Stromal cell of bone marrow (primary cell): ENCODE measurements around the gene SLC12A7.

Source experiments
- DNase-seq: peaks from one replicate; pipeline ENCODE4 v3.0.0-alpha.2; 2012; ENCODE audit warnings: low read depth

The SLC12A7 gene

DNA sequence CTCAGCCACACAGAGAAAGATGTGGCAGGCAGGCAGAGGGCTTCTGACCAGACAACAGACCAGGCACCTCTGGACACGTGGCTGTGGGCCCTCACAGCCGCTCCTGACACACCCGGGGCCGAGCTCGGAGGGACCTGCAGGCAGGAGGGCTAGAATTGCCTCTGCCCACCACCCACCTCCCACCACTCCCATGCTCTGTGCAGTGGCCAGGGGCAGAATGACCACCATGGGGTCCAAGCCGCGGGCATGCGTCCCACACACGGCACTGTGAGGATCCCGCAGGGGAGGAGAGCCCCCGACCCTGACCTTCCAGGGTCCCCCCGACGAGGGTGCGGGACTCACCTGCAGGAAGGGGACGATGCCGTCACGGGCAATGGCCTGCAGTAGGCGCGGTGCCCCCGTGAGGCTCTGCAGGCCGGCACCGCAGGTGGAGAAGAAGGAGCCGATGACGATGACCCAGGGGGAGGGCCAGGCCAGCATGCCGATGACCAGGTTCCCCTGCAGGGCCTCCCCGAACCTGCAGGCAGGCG, 34.3 kb downstream of the SLC12A7 start:
- no peak for DNase-seq

DNA sequence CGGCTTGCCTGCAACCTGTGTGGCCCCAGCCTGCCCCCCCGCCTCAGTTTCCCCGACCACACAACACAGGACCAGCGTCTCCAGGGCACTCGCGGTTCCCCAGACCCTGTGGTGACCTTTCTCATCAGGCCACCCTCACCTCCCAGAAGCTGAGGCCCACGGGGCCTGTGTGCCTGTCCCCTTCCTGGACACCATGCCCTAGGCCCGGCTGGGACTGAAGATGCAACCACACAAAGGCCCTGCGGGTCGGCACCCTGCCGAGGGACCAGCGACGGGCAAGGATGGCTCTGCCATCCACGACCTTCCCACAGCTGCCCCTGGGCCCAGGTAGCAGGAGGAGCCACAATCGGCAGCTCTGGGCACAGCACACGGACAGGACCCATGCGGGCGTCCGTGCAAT, 34.8 kb downstream of the SLC12A7 start:
- DNase-seq: no peak

DNA sequence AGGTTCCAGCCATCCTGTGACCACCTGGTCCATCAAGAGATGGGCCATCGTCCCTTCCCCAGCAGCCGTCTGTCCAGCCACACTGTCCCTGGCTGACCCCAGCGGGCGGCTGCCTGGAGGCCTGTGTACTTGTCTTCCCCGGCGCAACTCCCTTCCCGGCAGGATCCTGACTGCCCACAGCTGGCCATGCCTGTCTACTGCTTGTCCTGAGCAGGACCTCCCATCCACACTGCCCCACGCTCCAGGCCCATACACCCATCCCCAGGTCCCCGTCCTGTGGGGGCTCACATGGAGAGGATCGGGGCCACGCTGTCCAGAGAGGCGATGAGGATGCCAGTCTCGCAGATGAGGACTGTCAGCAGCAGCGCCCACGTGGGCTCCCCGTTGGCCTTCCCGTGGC, 35.5 kb downstream of the SLC12A7 start:
- DNase-seq: no peak

DNA sequence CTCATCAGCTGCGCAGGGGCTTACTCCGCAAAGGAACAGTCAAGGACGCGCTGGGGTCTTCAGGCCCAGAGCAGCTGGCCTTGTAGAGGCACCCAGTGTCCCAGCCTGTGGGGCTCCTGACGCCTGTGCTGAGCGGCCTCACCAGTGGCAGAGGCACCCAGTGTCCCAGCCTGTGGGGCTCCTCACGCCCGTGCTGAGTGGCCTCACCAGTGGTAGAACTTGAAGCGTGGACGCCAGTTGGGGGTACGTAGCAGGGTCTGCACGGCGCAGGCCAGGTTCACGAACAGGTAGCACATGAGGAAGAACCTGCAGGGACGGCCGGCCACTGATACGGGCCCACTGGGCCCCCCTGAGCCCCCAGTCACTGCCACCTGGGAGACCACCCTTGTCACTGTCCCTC, 35.9 kb downstream of the SLC12A7 start:
- no peak for DNase-seq

DNA sequence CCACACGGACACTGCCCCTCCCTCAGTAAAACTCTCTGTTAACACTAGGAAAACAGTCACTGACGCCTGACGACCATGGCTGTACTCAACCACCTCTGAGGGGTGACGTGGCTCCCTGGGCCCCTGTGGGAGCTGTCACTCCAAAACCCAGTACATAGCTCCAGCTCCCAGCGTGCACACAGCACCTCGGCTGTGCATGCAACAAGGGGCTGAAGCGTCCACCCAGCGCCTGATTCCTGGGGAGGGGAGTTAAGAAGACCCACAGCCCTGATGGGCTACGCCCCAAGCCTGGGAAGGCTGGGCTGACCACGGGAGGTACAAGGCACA, 36.3 kb downstream of the SLC12A7 start:
- no peak for DNase-seq

DNA sequence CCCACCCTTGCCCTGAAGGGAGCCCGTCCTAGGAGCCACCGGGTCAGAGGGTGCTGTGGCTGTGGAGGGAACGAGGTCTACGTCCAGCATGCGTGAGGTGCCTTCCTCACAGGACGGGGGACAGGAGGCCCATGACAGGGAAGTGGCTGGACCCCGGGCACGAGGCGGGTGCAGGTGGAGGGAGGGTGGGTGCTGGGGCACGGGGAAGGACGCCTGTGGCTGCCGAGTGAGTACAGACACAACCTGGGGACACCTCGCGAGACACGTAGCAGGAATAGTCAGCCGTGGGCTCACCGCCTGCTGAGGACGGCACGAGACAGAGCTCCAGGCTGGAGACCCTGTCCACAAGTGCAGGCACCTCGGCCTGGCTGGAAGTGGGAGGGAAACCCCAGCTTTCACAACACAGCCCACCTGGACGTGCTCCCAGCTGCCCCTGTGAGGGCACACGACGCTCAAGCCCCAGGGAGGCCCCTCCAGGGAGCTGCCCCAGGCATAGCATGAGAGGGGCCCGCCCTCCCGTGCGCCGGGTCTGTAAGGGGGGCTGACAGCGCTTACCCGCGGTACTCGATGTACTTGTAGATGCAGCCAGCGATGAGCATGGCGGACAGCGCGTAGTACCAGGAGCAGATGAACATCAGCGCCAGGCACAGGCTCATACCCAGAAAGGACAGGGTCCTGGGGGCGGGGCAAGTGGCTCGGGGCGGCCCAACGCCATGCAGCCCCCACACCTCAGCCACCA, 36.9 kb downstream of the SLC12A7 start:
- DNase-seq: no peak

DNA sequence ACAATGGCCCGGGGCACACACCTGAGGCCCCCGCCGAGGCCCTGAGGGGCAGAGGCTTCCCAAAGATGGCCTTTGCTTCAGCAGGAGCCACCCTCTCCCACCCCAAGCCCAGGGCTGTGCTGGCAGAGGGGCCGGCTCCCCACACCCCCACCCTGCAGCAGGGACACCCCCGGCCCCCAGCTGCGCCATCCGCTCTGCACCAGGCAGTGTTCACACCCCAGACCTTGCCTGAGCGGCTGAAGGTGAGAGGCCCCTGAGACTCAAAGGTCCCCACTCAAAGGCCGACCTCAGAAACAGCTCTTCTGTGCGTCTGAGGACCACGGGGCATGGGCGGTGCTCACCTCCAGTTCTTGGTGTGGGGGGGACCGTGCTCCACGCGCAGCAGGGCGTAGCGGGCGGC, 37.6 kb downstream of the SLC12A7 start:
- DNase-seq: no peak

DNA sequence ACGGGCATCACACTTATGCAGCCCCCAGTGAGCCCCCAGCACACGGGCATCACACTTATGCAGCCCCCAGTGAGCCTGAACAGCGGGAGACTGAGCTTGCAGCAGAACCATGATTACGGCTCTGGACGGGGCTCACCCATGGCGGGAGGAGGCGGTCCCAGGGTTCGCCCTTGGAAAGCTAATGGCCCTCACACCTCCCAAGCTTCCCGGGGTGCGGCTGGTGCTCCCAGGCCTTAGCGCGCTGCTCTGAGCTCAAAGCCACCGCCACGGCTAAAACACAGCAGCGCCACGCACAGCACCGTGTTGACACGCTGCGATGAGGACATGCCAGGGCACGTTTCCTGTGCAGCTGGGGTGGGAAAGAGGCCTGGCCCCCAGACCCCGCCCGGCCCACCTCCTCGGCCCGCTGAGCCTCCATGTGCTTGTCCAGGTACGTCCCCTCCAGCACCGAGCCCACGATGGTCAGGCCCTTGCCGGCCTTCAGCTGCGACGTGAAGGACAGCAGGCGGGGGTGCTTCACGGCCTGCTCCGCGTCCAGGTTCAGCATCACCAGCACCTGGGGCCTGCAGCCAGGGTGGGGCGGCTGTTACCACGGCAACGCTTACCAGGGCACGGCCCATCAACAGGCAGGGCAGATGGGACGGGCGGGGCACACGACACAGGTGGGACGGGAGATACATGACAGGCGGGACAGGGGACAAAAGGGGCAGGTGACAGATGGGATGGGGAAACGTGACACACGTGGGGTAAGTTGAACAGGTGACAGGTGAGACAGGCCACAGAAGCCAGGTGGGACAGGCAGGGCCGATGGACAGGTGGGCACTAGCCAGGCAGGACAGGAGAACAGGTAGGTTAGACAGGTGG, 38.4 kb downstream of the SLC12A7 start:
- no peak for DNase-seq

DNA sequence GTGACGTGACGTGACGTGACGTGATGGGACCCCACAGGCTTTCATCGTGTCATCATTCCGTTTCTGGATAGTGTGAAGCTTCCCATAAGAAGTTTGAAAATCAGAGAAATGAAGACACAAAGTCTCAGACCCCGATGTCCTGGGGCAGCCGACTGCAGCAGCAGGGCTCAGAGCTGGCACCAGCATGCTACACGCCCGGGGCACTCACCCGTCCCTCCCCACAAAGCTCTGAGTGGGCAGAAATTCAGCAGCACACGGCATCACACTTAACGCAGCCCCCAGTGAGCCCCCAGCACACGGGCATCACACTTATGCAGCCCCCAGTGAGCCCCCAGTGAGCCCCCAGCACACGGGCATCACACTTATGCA, 42.2 kb downstream of the SLC12A7 start:
- no peak for DNase-seq

DNA sequence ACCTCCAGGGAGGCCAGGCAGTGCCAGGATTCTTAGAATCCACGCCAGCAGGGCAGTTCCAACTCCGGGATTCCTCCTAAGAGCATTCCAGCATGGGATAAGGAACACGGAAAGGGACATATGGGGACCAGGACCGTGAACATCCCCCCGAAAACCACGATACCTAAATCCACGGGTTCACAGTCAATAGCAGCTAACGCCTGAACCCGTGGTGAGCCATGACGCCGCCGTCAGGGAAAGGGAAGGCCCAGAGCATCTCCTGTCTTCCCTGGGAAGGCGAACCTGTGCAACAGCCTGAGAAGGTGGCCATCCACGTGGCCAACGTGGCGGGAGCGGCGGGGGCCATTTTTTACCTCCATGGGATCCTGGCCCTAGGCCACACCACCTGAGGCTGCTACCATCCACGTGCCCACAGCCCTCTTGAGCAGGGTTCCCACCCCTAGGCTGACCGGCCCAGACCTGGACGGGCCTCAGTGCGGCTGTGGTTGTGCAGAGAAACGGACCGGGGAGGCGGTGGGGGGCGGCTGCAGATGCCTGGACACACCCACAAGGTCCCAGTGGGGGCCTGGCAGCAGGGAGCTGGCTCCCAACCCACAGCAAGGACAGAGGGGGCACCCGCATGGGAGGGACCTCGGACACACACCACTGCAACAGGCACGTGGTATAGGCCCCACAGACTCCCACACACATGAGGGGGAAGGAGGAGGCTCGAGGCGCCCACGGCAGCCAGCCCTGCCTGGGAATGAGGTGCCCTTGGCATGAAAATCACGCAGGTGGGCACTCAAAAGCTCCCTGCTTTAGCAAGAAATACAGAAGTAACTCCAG, 42.8 kb downstream of the SLC12A7 start:
- no peak for DNase-seq

DNA sequence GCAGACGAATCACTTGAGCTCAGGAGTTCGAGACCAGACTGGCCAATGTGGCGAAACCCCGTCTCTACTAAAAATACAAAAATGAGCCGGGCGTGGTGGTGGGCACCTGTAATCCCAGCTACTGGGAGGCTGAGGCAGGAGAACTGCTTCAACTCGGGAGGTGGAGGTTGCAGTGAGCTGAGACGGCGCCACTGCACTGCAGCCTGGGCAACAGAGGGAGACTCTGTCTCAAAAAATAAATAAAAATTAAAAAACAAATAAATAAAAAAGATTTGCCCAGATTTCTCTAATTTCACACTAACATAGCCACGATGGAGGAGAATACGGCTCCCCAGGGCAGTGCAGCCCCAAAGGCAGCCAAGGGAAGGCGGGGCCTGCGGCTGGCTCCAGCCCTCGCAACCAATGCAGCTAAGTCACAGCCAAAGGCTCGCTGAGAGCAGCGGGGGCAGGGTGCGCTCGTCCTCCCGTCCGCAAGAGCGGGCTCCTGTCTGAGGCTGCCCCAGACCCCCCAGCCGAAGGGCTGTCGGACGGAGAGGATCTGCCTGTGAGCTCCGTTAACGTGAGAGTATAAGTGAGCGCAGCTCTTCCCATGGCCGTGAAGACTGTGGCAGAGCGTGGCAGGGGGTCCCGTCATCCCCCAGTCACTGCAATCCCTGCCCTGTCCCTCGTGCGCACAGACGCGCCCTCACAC, 43.5 kb downstream of the SLC12A7 start:
- no peak for DNase-seq

DNA sequence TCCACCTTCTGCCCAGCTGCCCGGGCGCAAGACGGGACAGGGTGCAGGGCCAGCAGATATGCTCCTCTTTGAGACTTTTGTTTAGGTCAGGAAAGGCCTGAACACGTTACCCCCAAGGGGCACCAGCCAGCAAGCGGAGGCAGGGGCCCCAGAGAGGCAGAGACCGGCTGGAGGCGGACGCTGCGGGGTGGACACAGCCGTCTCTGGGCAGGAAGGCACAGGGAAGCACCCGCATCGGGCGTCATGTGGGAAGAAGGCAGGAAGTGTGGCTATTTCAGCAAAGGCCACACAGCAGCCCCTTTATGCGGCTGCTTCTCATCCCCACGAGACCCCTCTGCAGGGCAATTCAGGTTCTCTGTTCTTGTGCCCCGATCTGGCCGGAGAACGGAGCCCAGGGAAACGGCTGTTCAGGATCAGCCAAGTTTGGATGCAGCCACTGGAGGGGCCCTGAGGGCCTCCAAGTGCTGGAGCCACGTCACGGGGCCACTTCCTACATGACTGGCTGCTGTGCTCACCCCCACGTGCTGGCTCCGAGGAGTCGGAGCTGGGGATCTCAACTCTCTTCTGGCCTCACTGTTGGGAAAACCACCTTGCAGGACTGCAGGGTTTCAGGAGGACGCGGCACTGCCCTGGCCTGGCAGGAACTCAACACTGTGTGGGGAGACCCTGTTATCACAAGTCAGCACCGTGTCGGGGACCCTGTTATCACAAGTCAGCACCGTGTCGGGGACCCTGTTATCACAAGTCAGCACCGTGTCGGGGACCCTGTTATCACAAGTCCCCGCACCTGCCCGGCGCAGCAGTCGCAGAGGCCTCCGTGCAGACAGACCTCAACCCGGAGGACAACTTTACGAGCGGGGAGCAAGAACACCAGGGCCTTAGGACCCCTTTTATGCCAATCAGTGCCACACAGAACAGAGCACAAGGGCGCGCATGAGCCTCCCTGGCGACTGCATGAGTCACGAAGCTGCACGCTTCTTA, 44.4 kb downstream of the SLC12A7 start:
- DNase-seq: no peak

DNA sequence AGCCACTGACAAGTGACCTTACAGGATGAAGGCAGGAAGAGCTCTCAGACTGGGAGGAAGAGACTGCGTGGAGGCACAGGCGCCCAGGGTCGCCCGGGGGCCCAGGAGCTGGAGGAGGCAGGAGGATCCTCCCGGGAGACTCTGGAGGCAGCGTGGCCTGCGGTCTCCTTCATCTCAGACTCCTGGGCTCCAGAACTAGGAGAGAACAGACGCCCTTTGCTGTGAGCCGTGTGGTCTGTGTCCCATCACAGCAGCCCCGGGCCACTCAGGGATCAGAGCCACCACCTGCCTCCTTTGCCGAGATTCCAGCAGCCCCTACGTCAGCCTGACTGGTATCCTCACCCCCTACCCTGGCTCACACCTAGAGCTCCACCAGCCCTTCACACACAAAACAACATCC, 45.2 kb downstream of the SLC12A7 start:
- DNase-seq: no peak

DNA sequence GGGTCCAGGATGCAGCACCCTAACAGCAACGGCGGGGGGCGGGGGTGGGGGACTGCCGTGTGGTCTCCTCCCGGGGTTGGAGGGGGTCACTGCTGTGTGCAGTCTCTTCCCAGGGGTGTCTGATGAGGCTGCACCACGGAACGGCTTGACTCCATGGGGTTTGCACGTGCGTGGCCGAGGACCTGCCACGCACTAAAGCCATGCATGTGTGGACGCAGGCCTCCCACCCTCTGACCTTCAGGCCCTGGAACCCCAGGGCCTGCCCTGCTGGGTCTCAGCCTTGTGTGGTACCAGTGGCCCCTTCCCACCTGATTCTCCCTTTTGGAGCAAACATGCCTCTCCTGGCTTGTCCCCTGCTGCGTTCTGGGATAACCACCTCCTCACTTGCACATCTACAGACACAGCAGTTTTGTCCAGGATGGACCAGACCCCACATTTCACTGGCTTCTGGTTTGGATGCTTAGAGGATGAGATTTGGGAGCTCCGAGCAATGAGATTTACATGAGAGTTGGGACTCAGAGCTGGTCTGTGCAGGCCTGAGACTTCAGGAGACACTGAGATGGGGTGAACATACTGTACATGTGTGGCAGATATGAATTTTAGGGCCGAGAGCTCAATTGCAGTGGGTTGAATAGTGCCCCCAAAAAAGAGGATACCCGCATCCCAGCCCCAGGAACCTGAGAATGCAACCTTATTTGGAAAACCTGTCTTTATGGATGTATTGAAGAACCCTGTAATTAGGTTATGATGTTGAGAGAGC, 45.8 kb downstream of the SLC12A7 start:
- DNase-seq: no peak

DNA sequence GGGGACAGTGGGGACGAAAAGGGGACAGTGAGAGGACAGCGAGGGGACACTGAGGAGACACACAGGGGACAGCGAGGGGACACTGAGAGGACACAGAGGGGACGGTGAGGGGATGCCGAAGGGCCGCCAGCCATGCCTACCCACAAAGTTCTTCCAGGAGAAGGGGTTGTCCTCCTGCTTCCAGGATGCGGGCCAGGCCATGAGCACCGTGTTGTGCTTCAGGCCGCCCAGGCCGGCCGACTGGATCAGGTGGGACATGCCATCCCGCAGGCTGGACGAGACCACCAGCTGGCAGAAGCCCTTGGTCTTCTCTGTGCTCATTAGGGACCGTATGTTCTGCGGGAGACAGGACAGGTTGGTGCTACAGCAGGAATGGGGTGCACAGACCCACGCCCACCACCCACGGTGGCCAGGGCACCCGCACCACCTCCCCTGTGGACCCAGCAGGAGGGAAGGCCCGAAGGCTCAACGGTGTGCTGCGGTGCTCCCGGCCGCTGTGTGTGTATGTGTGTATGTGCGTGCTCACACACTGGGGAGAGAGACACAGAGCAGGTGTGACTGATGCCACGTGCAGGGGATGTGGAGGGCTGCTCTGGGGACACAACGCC, 46.6 kb downstream of the SLC12A7 start:
- no peak for DNase-seq

DNA sequence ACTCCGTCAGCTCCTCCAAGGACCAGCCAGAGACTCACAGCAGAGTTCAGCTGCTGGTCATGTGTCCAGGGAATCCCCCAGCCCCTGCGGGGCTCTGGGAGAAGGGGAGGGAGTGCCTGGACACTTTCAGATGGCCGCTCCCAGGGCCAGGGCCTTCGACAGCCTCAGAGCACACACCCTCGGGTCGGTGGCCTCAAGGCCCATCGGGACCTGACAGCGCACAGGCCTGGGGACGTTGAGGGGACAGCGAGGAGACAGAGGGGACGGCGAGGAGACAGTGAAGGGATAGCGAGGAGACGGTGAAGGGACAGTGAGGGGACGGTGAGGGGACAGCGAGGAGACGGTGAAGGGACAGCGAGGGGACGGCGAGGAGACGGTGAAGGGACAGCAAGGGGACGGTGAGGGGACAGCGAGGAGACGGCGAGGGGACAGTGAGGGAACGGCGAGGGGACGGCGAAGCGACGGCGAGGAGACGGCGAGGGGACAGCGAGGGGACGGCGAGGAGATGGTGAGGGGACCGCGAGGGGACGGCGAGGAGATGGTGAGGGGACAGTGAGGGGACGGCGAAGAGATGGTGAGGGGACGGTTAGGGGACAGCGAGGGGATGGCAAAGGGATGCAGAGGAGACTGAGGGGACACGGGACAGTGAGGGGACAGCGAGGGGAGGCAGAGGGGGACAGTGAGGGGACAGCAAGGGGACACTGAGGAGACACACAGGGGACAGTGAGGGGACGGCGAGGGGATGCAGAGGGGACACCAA, 47.3 kb downstream of the SLC12A7 start:
- DNase-seq: no peak

DNA sequence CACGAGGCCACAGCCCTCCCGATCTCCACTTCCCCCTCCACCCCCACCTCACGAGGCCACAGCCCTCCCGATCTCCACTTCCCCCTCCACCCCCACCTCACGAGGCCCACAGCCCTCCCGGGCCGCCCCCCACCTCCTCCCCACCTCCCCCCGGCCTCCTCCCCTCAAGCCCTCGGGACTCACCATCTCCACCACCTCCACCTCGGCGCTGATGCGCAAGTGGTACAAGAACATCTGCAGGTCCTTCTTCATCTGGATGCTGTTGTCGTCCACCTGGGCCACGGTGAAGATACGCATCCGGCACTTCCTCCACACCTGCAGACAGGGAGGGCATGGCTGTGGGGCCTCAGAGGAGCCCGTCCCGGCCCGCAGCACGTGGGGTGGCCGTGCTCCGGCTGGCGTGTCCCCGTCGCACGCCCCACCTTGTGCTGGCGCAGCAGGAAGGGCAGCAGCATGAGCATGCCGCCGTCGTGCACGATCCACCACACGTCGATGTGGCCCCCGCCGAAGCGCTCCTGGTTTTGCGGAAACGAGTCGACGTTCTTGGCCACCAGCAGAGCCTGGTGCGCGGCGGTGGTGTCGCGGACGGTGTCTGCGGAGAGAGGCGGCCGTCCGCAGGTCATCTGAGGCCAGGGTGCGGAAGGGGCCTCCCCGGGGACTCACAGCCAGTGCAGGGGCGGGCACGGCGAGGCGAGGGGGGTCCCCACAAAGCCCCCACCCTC, 48.0 kb downstream of the SLC12A7 start:
- DNase-seq: no peak
